ENCODE measurements around the gene C18orf32.

DNA sequence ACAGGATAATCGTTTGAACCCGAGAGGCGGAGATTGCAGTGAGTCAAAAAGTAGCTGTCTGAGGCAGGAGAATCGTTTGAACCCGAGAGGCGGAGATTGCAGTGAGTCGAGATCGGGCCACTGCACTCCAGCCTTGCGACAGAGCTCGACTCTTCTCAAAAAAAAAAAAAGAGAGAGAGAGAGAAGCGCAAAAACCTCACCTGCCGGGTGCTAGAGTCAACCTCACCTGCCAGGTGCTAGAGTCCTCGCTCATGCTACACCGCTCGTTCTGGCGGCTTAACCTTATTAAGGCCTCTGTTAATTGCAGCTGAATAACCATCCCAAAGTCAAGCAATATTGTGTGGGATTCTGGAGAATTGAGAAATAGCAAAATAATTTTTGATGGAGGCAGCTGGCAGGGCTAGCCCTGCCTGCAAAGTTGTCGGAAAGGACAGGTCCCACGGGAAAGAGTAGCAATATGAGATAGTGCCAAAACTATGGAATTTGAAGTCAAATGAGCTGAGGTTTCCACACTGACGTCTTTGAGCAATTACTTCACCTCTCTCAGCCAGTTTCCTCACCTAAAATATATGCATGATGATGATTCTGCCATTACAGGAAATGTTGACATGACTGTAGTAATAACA is 25.9 kb downstream of the C18orf32 start:
- TF ChIP-seq, protein P1, sequence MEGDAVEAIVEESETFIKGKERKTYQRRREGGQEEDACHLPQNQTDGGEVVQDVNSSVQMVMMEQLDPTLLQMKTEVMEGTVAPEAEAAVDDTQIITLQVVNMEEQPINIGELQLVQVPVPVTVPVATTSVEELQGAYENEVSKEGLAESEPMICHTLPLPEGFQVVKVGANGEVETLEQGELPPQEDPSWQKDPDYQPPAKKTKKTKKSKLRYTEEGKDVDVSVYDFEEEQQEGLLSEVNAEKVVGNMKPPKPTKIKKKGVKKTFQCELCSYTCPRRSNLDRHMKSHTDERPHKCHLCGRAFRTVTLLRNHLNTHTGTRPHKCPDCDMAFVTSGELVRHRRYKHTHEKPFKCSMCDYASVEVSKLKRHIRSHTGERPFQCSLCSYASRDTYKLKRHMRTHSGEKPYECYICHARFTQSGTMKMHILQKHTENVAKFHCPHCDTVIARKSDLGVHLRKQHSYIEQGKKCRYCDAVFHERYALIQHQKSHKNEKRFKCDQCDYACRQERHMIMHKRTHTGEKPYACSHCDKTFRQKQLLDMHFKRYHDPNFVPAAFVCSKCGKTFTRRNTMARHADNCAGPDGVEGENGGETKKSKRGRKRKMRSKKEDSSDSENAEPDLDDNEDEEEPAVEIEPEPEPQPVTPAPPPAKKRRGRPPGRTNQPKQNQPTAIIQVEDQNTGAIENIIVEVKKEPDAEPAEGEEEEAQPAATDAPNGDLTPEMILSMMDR (IDR thresholded peaks at IDR 0.05): no peak
- no peak for TF ChIP-seq POLR2A (IDR thresholded peaks at IDR 0.05)
